HCT116 (cell line): Measurements from ENCODE around the gene SLC25A36. TPM values are rescaled to one million over a fixed set of nuclear protein-coding genes. Genes with fewer than 3 reads are reported as not detected.

Experiments
- ATAC-seq: fragments of 200-7000 bp; cut with Tn5 transposase; 2 replicates; pipeline ENCODE4 v1.9.1; 2020; ENCODE audit warnings: mild to moderate bottlenecking, moderate library complexity
- BruUV-seq: library from RNA; stranded (reverse); fragments of 400-500 nt; replicated peaks from 2 replicates; lab custom pipeline; 2021; lab: Mats Ljungman, UMichigan
- CTCF ChIA-PET: fragments of 300-600 bp; sonication (Branson Sonifier 250); formaldehyde crosslinking; loops from one replicate; lab custom pipeline; 2021; ENCODE audit warnings: antibody characterized with exemption; lab: Charles Lee
- POLR2A ChIA-PET: fragments of 300-600, 350-600 bp; sonication (Branson Sonifier 250); formaldehyde crosslinking; loops from one replicate; lab custom pipeline; 2021; ENCODE audit warnings: antibody characterized with exemption; lab: Charles Lee
- RAD21 ChIA-PET, 2 experiments: fragments of 300-600 bp; sonication (Branson Sonifier 250); formaldehyde crosslinking; loops; one replicate each; lab custom pipeline; 2023; ENCODE audit warnings: low total read pairs in 2 of 2; ENCODE audit not compliant: uncharacterized antibody in 2 of 2, unreplicated experiment in 2 of 2, low non-redundant PET in 1 of 2; lab: Charles Lee
- DNase-seq: peaks from one replicate; pipeline ENCODE4 v3.0.0-alpha.2; 2010; ENCODE audit warnings: low read depth, low spot score
- H2AFZ ChIP-seq: fragments of 200-600 bp; shearing (Covaris generic), sonication (generic); 2 replicates; pipeline ENCODE4 v1.6.1; 2017; ENCODE audit warnings: low read depth, mixed run types, mixed read lengths, antibody characterized with exemption, low read length; ENCODE audit not compliant: poor library complexity, severe bottlenecking
- H3K27ac ChIP-seq: 2 replicates; pipeline ENCODE4 v1.5.1; 2012; ENCODE audit warnings: low read depth, low read length
- H3K27me3 ChIP-seq: fragments of 200-600 bp; sonication (generic); 2 replicates; pipeline ENCODE4 v1.6.1; 2016; ENCODE audit warnings: mixed run types, low read length, mixed read lengths; ENCODE audit not compliant: insufficient read depth
- H3K36me3 ChIP-seq, 2 experiments: fragments of 200-500 bp in 1 of 2; fragments of 200-600 bp in 1 of 2; sonication (Bioruptor generic) in 1 of 2; sonication (generic) in 1 of 2; 2 replicates each; pipeline versions ENCODE4 v1.5.1 to v1.6.1; 2014 to 2016; ENCODE audit warnings: low read length in 2 of 2, inconsistent platforms in 1 of 2, mixed read lengths in 1 of 2, mixed run types in 1 of 2; ENCODE audit not compliant: insufficient read depth in 2 of 2, control insufficient read depth in 1 of 2
- H3K4me1 ChIP-seq, 2 experiments: fragments of 200-600 bp in 1 of 2; sonication (generic) in 1 of 2; 2 replicates each; pipeline versions ENCODE4 v1.5.1 to v1.6.1; 2012 to 2017; ENCODE audit warnings: low read length in 2 of 2, inconsistent platforms in 1 of 2, mild to moderate bottlenecking in 1 of 2, mixed read lengths in 1 of 2, mixed run types in 1 of 2, moderate library complexity in 1 of 2; ENCODE audit not compliant: insufficient read depth in 2 of 2, control insufficient read depth in 1 of 2
- H3K4me2 ChIP-seq: fragments of 200-600 bp; sonication (generic); 2 replicates; pipeline ENCODE4 v1.6.1; 2017; ENCODE audit warnings: mixed run types, low read length, mixed read lengths
- H3K4me3 ChIP-seq, 2 experiments: fragments of 200-600 bp in 1 of 2; sonication (generic) in 1 of 2; replicated peaks in 1 of 2; 2 replicates each; pipeline ENCODE4 v1.5.1; 2011 to 2016; ENCODE audit warnings: low read length in 2 of 2, control low read depth in 1 of 2, low read depth in 1 of 2, mild to moderate bottlenecking in 1 of 2, mixed read lengths in 1 of 2, mixed run types in 1 of 2
- H3K79me2 ChIP-seq: fragments of 200-600 bp; sonication (generic); 2 replicates; pipeline ENCODE4 v1.6.1; 2017; ENCODE audit warnings: mild to moderate bottlenecking, mixed run types, low read length, moderate library complexity, mixed read lengths; ENCODE audit not compliant: insufficient read depth
- H3K9ac ChIP-seq: fragments of 200-600 bp; sonication (generic); 2 replicates; pipeline ENCODE4 v1.6.1; 2016; ENCODE audit warnings: low read length, mixed read lengths
- H3K9me2 ChIP-seq: fragments of 200-600 bp; sonication (generic), shearing (Covaris generic); 2 replicates; pipeline ENCODE4 v1.6.1; 2017; ENCODE audit warnings: mixed run types, mild to moderate bottlenecking, moderate library complexity; ENCODE audit not compliant: insufficient read depth
- H3K9me3 ChIP-seq, 2 experiments: fragments of 200-500 bp in 1 of 2; fragments of 200-600 bp in 1 of 2; sonication (Bioruptor generic) in 1 of 2; sonication (generic) in 1 of 2; 2 replicates each; pipeline ENCODE4 v1.6.1; 2014 to 2017; ENCODE audit warnings: low read length in 2 of 2, mixed read lengths in 2 of 2, inconsistent platforms in 1 of 2, low read depth in 1 of 2, mild to moderate bottlenecking in 1 of 2, mixed run types in 1 of 2, moderate library complexity in 1 of 2; ENCODE audit not compliant: control insufficient read depth in 1 of 2, insufficient read depth in 1 of 2
- H4K20me1 ChIP-seq: fragments of 200-600 bp; sonication (generic), shearing (Covaris generic); 2 replicates; pipeline ENCODE4 v1.6.1; 2017; ENCODE audit warnings: mixed run types, mild to moderate bottlenecking, moderate library complexity; ENCODE audit not compliant: insufficient read depth
- CBX3 ChIP-seq: IDR thresholded peaks from 2 replicates; pipeline ENCODE4 v1.6.1; 2012; ENCODE audit warnings: low read depth
- EGR1 ChIP-seq: IDR thresholded peaks from 2 replicates; pipeline ENCODE4 v1.6.1; 2012; ENCODE audit warnings: low read depth
- FOSL1 ChIP-seq: IDR thresholded peaks from 2 replicates; pipeline ENCODE4 v1.6.1; 2012; ENCODE audit warnings: low read depth
- JUND ChIP-seq: IDR thresholded peaks from 2 replicates; pipeline ENCODE4 v1.6.1; 2012
- RAD21 ChIP-seq: IDR thresholded peaks from 2 replicates; pipeline ENCODE4 v1.6.1; 2012; ENCODE audit warnings: low read depth, mild to moderate bottlenecking
- YY1 ChIP-seq: IDR thresholded peaks from 2 replicates; pipeline ENCODE4 v1.6.1; 2011; ENCODE audit warnings: low read length, low read depth, moderate library complexity, mild to moderate bottlenecking; ENCODE audit not compliant: insufficient replicate concordance; ENCODE audit errors: extremely low read depth
- ZNF274 ChIP-seq: fragments of 200-500 bp; sonication (Bioruptor generic); IDR thresholded peaks from 2 replicates; pipeline ENCODE4 v1.6.1; 2014; ENCODE audit warnings: mild to moderate bottlenecking, low read depth, low read length, inconsistent platforms
- intact Hi-C: fragments of 100-400 bp; cut with micrococcal nuclease; formaldehyde crosslinking; loops from 2 replicates; pipeline ENCODE4 v1.10.0; 2022
- total RNA-seq: library from RNA; stranded (reverse); gene quantifications from one replicate; pipeline ENCODE4 v1.2.1, GENCODE V29; 2021; ENCODE audit not compliant: unreplicated experiment
- TF ChIP-seq, protein P1 (sequence below), 3 experiments: fragments of 200-600 bp in 1 of 3; sonication (generic) in 1 of 3; IDR thresholded peaks in 2 of 3; conservative IDR thresholded peaks in 1 of 3; 2 replicates each; pipeline ENCODE4 v1.5.1; 2012 to 2017; ENCODE audit warnings: low read depth in 2 of 3, low read length in 2 of 3, antibody characterized with exemption in 1 of 3, borderline replicate concordance in 1 of 3, control low read depth in 1 of 3, mild to moderate bottlenecking in 1 of 3, mixed read lengths in 1 of 3, mixed run types in 1 of 3, moderate library complexity in 1 of 3; ENCODE audit not compliant: insufficient read depth in 1 of 3
- TF ChIP-seq, protein P2 (sequence below): IDR thresholded peaks from 2 replicates; pipeline ENCODE4 v1.6.1; 2012; ENCODE audit warnings: low read depth

SLC25A36 gene
- total RNA-seq, 1 experiment from 2014 or later: 81.2 TPM

DNA sequence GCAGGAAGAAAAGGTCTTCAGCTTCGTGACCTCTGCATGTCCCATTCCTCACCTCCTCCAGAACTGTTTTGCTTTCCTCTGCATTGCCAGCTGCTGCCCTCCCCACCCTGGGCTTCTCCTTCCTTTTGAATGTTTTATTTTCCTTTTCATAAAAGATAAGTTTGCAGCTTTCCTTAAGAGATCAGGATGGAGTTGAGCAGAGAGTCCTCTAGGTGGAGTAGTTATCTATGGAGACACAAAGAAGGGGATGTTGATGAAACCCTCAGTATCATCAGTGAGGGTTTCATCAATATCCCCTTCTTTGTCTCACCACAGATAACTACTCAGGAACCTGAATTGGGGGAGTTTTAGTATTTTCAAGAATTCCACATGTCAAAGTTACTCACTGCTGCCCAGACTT lies 19.0 kb upstream of the SLC25A36 start:
- peaks cover 1% of the 10 kb centered on the region; the same call in 1 of the 2 replicates for H3K27me3 ChIP-seq
- no peaks in the 10 kb centered on the region for H3K79me2 ChIP-seq
- no peak for DNase-seq
- intact Hi-C loops: loop anchor here (2.0 kb wide), 1 partner anchor 270 kb away; no protein-coding TSS in a partner anchor
- no peaks in the 10 kb centered on the region for H3K9me3 ChIP-seq
- no peaks in the 10 kb centered on the region for H3K4me1 ChIP-seq
- ChIA-PET POLR2A (no interaction called here), CTCF (interaction anchor here (0.7 to 1.9 kb wide), 5 partner anchors 12 to 183 kb away, joined by 3 to 5 read pairs (median 3); no protein-coding TSS in a partner anchor), RAD21 (no interaction called here)
- no peaks in the 10 kb centered on the region for H3K36me3 ChIP-seq
- no peak overlapping the region for H2AFZ ChIP-seq
- no TSS peak for BruUV-seq
- ATAC-seq: peak; percentile 79
- no peak overlapping the region for H3K9ac ChIP-seq
- TF ChIP-seq, protein P1, sequence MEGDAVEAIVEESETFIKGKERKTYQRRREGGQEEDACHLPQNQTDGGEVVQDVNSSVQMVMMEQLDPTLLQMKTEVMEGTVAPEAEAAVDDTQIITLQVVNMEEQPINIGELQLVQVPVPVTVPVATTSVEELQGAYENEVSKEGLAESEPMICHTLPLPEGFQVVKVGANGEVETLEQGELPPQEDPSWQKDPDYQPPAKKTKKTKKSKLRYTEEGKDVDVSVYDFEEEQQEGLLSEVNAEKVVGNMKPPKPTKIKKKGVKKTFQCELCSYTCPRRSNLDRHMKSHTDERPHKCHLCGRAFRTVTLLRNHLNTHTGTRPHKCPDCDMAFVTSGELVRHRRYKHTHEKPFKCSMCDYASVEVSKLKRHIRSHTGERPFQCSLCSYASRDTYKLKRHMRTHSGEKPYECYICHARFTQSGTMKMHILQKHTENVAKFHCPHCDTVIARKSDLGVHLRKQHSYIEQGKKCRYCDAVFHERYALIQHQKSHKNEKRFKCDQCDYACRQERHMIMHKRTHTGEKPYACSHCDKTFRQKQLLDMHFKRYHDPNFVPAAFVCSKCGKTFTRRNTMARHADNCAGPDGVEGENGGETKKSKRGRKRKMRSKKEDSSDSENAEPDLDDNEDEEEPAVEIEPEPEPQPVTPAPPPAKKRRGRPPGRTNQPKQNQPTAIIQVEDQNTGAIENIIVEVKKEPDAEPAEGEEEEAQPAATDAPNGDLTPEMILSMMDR (IDR thresholded peaks at IDR 0.05 in 2 of 3, conservative IDR thresholded peaks at IDR 0.05 in 1 of 3; ENCODE audit: borderline replicate concordance in 1 of 3, insufficient read depth in 1 of 3, low read depth in 2 of 3, low read length in 2 of 3): peak; percentile 44 to 50 (median 48); a peak in 5 of 6 replicates
- TF ChIP-seq JUND: no peak
- peak; percentile 52 for TF ChIP-seq RAD21
- H3K27ac ChIP-seq: no peak overlapping the region
- H3K4me3 ChIP-seq: no peak overlapping the region
- H4K20me1 ChIP-seq: no peaks in the 10 kb centered on the region
- no peak overlapping the region for H3K4me2 ChIP-seq
- no peaks in the 10 kb centered on the region for H3K9me2 ChIP-seq

DNA sequence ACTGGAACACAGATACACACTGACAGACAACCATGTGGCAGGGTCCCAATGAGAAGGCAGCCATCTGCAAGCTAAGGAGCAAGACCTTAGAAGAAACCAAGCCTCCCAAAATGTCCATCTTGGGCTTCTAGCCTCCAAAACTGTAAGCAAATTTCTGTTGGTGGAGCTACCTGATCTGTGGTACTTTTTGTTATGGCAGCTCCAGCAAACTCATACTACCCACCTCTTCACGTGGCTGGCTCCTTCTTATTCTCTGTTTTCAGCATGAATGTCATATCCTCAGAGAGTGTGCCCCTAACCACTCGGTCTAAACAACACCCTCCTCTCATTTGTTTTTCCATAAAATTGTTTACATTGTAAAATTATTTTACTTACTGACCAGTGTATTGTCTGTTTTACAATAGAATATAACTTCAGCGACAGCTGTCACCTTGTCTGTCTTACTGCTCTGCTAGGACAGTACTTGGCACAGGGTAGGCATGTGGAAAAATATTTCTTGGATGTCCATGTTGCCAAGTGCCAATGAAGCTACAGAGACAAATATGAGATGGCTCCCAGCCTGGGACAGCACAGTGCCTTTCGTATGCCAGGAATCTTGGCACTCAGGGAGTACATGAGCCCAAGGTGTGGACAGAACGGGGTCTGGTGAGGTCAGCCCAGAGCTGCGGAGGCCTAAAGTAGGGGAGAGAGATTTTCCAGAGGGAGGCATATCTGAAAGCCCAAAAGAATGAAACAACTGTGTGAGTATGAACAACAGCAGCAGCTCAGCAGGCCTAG lies 17.4 kb upstream of the SLC25A36 start:
- POLR2A ChIA-PET: no interaction called here
- ATAC-seq: no peak
- CTCF ChIA-PET: no interaction called here
- Histone ChIP-seq H4K20me1 (no peaks in the 10 kb centered on the region), H3K9ac (no peak overlapping the region), H3K4me3 (no peak overlapping the region), H3K4me2 (no peak overlapping the region), H3K4me1 (no peaks in the 10 kb centered on the region), H3K9me2 (no peaks in the 10 kb centered on the region), H3K27me3 (no peaks in the 10 kb centered on the region), H3K36me3 (no peaks in the 10 kb centered on the region), H3K27ac (no peak overlapping the region), H3K9me3 (no peaks in the 10 kb centered on the region), H2AFZ (no peak overlapping the region), H3K79me2 (no peaks in the 10 kb centered on the region)
- no TSS peak for BruUV-seq
- DNase-seq: no peak
- intact Hi-C loops: no loop called here
- RAD21 ChIA-PET: no interaction called here
- TF ChIP-seq EGR1 (no peak), YY1 (no peak), CBX3 (no peak), ZNF274 (no peak), FOSL1 (no peak)
- TF ChIP-seq, protein P2, sequence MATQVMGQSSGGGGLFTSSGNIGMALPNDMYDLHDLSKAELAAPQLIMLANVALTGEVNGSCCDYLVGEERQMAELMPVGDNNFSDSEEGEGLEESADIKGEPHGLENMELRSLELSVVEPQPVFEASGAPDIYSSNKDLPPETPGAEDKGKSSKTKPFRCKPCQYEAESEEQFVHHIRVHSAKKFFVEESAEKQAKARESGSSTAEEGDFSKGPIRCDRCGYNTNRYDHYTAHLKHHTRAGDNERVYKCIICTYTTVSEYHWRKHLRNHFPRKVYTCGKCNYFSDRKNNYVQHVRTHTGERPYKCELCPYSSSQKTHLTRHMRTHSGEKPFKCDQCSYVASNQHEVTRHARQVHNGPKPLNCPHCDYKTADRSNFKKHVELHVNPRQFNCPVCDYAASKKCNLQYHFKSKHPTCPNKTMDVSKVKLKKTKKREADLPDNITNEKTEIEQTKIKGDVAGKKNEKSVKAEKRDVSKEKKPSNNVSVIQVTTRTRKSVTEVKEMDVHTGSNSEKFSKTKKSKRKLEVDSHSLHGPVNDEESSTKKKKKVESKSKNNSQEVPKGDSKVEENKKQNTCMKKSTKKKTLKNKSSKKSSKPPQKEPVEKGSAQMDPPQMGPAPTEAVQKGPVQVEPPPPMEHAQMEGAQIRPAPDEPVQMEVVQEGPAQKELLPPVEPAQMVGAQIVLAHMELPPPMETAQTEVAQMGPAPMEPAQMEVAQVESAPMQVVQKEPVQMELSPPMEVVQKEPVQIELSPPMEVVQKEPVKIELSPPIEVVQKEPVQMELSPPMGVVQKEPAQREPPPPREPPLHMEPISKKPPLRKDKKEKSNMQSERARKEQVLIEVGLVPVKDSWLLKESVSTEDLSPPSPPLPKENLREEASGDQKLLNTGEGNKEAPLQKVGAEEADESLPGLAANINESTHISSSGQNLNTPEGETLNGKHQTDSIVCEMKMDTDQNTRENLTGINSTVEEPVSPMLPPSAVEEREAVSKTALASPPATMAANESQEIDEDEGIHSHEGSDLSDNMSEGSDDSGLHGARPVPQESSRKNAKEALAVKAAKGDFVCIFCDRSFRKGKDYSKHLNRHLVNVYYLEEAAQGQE: no peak
- TF ChIP-seq, protein P1 (IDR thresholded peaks at IDR 0.05 in 2 of 3, conservative IDR thresholded peaks at IDR 0.05 in 1 of 3; ENCODE audit: borderline replicate concordance in 1 of 3, insufficient read depth in 1 of 3, low read depth in 2 of 3, low read length in 2 of 3): no peak
